NCI-H1930 (cell line): Measurements from ENCODE around the gene CSNK1D.
A peak's percentile ranks its signal among the peaks of the same experiment; 100 is the strongest.

Experiments
- DNase-seq, 2 experiments: peaks; one replicate each; lab custom pipeline; 2025; lab: John Stamatoyannopoulos, UW

CSNK1D gene

DNA sequence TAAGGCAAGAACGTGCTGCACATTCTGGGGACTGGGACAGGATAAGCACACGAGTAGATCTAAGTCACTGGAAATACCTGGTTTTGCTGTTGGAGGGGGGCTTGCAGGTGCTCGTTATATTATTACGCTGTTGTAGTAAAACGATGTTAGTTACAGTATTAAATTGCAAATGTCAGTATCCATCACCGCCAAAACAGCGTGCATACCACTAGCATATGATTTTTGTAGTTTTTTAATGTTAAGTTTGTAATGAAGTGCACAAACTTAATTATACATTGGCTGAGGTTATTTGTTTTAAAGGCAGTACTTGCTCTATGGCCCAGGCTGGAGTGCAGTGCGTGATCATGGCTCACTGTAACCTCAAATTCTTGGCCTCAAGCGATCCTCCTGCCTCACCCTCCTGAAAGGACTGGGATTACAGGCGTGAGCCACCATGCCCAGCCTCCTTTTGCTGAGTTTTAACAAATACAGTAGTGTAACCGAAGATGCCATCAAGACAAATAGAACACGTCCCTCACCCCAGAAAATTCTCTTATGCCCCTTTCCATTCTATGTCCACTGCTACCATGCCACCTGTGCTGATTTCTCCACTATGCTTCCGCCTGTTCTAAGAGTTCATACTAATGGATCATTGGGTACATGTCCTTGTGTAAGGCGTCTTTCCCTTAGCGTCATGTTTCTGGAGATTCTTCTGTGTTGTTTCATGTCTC, 20.7 kb upstream of the CSNK1D start:
- no peak for DNase-seq

DNA sequence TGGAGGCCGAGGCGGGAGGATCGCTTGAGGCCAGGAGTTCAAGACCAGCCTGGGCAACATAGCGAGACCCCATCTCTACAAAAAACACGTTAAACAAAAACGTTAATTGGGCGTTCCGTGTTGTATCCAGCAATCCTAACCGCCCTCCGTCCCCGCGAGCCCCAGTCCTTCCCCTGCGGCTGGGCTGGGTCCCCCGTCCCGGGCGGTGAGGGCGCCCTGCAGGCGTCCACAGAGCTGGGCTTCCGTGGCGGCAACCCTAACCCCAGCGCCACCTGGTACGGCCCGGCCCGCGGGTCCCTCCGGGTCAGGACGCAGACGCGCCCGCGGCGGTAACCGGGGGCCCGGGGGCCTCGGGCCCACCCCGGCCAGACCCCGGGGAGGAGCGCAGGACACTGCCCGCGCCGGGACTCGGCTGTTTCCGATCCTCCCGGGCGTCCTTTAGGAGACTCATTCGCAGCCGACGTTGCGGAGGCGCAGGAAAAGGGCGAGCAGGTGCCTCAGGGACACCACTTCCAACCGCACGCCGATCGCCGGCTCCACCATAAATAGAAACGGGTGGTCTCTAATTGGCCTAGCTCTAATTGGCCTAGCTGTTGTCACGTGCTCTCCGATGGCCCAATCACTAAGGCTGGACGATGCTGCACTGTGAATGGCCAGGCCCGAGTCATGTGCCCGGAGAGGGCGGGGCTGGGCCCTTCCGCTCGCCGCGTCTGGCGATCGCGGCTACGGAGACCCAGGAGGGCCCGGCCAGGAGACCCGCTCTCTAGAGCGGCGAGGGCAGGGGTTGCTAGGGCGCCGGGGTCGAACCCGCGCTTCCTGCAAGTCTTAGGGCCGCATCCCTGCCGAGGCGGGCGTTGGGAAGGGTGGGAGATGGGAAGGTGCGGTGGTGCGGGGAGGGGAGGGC, 19.0 kb upstream of the CSNK1D start:
- DNase-seq = peak; percentile 98 to 99

DNA sequence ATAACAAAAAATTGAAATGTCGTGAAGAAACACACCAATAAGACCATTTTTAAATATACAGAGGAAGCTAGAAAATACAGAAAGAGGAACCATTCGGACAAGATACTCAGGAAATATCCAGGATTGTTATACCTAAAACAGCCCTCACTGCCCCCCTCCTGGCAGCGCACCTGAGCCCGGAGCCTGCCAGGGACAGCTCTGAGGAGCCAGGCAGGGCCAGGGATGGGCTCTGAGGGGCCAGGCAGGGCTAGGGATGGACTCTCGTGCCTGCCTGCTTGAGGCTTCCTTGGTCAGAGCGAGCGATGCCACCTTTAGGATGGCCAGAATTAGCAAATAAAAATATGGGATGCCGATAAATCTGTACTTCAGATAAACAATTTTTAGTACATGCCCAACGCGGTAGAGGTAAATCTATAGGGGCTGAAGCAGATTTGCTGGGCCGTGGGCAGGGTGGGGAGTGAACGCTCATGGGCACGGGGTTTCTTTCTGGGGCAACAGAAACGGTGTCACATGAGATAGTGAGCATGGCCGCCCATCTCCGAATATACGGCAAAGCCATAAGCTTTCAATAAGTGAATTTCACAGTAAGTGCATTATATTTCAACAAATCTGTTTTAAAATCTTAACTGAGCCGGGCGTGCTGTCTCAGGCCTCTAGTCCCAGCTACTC, 18.2 kb upstream of the CSNK1D start:
- no peak for DNase-seq

DNA sequence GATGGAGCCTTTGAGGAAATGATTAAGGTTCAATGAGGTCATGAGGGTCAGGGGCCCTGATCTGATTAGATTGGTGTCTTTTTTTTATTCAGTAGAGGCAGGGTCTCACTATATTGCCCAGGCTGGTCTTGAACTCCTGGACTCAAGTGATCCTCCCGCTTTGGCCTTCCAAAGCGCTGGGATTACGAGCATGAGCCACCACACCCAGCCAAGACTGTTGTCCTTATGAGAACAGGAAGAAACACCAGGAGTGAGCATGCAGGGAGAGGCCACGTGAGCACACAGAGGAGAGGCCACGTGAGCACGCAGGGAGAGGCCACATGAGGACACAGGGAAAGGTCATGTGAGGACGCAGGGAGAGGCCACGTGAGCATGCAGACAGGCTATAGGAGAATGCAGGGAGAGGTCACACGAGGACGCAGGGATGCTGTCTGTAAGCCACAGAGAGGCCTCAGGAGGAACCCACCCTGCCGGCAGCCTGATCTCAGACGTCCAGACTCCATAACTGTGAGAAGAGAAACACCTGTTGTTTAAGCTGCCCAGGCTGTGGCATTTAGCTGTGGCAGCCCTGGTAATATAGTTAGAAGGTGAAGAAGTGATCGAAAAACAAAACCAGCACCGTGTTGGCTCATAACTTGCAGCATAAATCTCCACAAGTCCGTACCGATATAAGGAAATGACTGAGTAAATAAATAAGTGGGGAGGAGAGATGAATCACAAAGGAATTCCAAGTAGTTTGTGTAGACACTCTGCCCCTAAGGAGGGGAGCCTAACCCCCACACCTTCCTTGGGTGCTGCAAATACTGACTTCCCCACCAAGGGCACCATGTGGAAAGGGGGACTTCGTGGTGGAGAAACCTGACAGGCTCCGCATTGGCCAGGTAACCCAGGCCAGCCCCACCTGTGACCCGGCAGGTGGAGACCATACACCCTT, 14.6 kb upstream of the CSNK1D start:
- no peak for DNase-seq

DNA sequence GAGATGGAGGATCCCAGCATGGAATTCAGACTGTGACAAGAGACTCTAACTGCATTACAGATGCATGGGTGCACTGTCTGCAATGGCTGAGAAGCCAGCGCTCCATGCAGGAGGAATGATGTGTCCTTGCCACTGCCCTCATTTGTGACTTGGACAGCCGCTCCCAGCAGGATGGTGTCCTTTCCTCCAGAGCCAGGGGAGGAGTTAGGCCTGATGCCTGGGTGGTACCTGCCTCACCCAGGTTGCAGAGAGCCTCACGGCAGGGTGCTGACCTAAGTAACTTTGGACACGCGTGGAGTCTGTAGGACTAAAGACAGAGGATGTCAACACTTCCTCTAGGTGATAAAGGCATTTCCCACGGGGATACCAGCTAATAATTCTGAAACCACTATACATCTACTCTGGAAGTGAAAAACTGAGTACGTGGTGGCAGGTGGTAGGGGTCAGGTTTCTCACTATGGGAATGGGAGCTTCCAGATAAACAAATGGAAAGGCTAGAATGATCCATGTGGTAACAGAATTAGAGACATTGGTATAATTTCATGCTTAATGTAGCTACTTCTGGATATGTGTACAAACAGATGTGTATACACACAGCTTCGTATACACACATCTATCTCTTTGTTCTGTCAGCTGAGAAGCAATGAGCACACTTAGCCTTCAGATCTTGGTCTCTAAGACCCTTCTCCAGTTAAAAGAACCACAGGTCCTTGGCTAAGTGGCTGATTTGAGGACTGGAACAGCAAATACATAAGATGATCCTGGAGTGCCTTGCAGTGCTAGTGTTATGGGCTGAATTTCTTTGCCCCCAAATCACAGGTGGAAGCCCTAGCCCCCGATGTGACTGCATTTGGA, 13.7 kb upstream of the CSNK1D start:
- no peak for DNase-seq

DNA sequence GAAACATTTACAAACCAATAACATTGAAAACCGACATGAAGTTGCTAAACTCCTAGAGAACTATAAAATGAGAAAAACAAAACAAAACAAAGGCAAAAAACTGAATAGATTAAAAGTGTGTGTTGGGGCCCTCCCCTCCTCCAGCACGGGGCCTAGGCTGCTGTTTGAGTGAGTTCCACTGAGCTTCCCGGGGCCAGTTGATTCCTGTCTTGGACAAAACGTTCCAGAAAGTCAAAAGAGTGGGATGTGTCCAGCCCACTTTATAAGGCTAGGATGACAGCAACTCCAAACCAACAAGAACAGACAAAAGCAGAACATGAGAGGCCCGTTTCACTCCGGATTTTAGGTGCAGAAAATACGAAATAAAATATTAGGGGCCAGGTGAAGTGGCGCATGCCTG, 11.6 kb upstream of the CSNK1D start:
- DNase-seq = no peak

DNA sequence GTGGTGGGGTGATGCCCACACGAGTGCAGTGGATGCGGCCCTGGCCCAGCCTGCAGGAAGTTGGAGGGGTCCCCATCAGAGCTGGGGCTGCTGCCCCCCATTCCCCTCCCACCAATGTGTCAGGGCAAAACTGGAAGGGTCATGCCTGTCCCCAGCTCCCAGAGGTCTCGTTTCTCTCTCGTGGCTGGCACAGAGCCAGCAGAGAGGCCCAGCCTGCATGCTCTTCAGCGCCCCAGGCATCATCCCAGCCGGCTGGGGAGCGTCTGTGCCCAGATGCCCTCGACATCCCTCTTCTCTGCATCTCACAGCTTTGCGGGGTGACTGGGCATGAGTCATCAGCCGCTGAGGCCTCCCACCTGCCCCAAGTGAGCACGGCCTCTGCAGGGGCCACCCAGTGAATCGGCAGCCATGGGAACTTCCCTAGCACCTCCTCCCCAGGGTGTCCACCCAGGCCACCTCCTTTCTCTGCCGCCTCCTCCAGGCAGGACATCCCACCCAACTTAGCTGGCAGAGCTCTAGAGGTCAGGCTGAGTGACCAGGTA, 9.8 kb upstream of the CSNK1D start:
- no peak for DNase-seq

DNA sequence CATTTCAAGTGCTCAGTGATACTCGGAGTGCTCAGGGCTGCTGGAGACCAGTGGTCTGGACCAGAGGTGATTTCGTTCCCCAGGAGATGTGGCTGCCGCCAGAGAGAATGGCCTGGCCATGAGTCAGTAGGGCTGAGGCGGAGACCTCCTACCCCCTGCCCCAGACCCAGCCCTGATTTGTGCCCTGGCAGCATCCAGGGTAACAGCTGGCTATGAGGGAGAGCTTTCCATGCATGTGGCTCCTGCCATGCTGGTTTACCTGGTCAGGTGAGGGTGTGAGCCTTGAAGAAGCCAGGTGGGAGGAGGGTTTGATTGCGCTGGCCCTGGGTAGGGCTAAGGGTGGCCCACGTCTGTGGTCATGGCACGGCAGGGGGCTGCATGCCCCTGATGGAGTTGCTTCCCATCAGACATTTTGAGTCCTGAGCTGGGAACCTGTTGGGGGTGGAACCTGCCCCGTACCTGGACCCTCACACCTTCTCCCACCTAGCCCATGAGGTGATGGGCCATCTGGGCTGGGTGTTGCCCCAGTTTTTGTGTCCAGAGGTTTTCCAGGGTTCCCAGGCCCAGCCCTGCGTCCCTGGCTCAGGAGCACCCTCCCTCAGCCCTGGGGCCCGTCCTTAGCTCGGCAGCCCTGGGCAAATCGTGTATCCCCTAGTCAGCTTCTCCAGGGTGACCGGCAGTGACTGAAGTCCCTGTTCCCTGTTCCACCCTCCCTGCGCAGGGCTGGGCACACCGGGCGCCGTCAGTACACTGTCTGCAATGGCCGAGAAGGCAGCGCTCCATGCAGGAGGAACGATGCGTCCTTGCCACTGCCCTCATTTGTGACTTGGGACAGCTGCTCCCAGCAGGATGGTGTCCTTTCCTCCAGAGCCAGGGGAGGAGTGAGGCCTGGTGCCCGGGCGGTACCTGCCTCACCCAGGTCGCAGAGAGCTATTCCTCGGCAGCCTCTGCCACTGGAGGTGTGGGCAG, 9.0 kb upstream of the CSNK1D start:
- DNase-seq = no peak

DNA sequence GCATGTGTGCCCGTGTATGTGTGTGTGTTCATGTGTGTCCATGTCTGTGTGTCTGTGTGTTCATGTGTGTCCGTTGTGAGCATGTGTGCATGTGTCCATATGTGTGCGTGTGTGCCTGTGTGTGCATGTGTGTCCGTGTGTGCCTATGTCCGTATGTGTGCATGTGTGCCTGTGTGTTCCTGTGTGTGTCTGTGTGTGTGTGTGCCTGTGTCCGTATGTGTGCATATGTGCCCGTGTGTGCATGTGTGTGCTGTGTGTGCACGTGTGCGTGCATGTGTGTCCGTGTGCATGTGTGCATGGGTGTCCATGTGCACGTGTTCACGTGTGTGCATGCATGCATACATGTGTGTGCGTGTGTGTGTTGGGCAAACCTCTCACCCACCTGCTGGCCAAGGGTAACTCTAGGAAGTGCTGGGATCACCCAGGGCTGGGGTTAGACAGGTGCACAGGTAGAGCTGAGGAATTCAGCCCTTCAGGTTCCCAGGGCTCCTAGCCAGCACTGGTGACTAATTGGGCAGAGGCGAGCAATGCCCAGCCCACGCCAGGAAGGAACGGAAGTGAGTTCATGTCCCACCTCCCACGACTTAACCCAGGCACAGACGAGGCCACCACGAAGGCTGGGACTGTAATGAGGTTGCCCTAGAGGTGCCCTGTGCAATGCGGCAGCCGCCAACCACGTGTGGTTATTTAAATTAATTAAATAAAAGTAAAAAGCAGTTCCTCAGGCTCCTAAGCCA, 8.2 kb upstream of the CSNK1D start:
- no peak for DNase-seq

DNA sequence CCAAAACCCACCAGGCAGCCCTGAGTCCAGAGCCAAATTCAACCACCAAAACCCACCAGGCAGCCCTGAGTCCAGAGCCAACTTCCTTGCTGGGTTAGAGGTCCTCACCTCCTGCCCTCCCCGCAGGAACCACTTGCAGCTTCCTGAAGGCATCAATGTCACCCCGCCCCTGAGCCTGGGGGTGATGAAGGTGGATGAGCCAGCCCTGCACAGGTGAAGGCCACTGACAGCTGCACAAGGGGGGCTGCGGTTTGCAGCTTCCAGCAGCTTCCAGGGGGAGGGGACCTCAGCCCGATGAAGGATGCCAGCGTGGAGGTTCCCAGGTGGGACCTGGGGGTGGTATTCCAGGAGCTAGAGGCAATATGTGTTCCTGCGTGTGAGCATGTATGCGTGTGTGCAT, 7.6 kb upstream of the CSNK1D start:
- no peak for DNase-seq

DNA sequence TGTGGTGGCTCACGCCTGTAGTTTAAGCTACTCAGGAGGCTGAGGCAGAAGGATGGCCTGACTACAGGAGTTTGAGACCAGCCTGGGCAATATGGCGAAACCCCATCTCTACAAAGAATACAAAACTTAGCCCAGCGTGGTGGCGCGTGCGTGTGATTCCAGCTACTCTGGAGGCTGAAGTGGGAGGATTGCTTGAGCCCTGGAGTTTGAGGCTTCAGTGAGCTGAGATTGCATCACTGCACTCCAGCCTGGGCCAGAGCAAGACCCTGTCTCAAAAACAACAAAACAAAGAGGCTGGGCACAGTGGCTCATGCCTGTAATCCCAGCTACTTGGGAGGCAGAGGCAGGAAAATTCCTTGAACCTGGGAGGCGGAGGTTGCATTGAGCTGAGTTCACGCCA, 7.0 kb upstream of the CSNK1D start:
- no peak for DNase-seq

DNA sequence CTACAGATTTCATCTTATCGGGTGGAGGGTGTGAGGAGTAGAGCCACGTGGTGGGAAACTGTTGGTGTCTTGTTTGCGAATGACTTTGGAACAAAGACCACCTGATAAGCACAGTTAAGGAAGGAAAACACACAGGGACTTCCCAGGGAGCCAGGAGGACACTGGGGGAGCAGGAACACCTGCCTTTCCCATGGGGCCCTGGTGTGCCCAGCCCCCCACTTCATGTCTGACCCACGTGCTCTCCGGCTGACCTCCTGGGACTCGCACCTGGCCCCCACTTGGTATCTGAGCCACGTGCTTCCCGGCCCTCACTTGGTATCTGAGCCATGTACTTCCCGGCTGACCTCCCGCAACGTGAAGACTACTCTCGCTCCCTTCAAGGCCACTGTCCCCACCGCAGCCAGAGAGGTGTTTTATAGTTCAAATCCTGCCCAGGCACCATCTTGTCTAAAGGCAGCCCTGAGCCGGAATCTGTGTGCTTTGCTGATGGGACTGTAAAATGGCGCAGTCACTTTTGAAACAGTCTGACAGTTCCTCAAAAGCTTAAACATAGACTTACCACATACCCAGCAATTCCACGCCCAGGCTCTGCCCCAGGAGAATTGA, 5.4 kb upstream of the CSNK1D start:
- no peak for DNase-seq

DNA sequence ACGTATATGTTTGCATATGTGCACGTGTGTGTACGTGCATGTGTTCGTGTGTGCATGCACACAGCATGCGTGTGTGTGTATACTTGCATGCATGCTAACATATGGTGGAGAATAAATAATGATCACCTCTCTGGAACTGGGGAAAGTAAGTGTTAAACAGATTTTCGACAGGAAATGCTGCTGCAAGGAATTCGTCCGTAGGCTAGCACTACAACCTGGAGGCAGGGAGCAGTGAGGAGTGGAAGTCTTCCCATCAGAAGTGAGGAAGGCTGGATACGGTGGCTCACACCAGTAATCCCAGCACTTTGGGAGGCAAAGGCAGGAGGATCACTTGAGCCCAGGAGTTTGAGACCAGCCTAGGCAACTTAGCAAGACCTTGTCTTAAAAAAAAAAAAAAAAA, 4.8 kb upstream of the CSNK1D start:
- no peak for DNase-seq

DNA sequence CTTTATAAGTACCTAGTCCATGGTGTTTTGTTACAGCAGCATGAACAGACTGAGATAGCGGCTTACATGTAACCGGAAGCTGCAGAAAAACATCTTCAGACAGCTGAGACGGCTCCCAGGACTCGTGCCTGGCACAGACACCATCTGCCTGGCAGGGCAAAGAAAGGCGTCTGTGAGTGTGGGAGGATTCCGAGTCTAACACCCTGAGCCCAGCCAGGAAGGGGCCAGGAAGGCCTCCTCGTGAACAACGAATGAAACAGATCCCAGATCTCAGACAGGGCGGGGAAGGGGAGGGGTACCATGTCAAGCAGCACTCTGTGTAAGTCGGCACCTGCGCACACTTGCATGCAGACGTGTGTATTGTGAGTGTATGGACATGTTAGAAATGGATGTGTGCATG, 4.4 kb upstream of the CSNK1D start:
- no peak for DNase-seq

DNA sequence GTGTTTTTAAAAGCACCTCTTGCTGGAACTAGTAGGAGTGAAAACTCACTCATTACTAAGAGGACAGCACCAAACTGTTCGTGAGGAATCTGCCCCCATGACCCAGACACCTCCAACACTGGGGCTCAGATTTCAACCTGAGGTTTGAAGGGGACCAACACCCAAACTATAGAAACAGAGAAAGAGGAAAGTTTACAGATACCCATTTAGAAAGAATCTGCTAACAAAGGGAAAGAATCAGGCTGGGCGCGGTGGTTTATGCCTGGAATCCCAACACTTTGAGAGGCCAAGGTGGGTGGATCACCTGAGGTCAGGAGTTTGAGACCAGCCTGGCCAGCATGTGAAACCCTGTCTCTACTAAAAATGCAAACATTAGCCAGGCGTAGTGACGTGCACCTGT, 3.4 kb upstream of the CSNK1D start:
- DNase-seq = no peak

DNA sequence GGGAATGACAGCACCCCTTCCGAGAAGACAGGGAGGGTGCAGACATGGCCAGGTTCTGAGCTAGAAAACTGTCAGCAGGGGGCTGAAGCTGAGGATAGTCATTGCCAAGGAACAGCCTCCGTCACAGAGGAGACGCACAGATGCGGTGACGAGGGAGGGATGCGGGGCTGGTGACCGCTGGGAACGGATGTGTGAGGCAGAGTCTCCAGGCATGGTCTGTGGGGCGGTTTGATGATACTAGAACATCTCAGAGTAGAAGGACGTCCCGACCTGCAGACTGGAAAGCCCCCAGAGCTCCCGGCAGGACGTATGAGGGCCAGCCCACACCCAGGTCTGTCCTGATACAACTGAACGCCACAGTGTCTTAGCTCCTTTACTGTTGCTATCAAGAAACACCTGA, 1.8 kb upstream of the CSNK1D start:
- no peak for DNase-seq

DNA sequence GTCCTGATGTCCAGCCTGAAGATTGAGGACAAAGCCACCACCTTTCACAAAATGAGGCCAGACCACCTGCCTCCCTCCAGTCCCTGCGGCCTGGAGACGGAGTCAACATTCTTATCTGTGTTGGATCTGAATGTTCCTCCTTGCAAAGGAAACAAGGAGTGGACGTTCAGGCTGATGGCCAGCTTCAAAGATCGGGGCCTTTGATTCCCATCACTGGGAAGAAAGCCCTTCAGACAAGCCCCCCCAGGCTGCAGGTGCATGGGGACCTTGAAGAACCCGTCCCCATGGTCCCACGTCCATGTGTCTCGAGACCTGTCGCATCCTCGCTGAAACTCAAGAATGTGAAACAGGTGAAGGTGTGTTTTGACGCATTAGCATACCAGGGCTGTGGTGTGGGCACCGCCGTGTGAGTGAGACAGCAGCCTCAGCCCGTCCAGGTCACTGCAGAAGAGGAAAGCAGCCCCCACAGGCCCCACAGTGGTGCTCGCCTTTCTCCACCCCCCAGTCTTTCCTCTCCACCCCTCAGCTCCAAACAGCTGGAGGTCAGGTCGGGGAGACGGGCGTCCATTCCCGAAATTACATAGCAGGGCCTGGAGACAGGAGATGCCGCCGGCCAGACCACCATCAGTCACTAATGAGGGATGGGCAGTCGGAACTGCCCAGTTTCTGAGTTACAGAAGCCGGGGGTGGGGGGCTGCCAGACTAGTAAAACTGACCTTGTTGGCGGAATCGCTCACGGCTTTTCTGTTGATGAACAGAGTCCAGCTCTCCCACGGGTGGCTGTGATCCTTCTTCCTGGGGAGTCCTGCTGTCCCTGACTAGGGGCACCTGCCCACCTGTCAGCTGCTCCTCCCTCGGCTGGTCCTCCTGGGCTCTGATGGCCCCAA, 877 bp upstream of the CSNK1D start:
- DNase-seq = no peak
